Thoracic aorta (tissue), 2 donors: ENCODE results near the gene HHIPL1. TPM values are rescaled to one million over a fixed set of nuclear protein-coding genes. Genes with fewer than 3 reads are reported as not detected.

ENCODE experiments used
- ATAC-seq: fragments of 150-250 bp; one replicate; pipeline ENCODE4 v1.8.0; 2017; ENCODE audit warnings: low read depth; ENCODE audit not compliant: insufficient number of reproducible peaks, low FRiP score
- DNase-seq: peaks from one replicate; pipeline ENCODE4 v3.0.0-alpha.2; 2020; ENCODE audit warnings: low spot score
- H3K27ac ChIP-seq, 2 donors: fragments of 200-600 bp; sonication (generic); 1 replicate in 1 of 2; 2 replicates in 1 of 2; pipeline ENCODE4 v1.5.1; 2016; ENCODE audit warnings: mild to moderate bottlenecking in 2 of 2, moderate library complexity in 2 of 2
- H3K27me3 ChIP-seq: fragments of 200-600 bp; sonication (generic); replicated peaks from 2 replicates; pipeline ENCODE4 v1.6.0; 2016; ENCODE audit warnings: mild to moderate bottlenecking; ENCODE audit not compliant: insufficient read depth
- H3K36me3 ChIP-seq: fragments of 200-600 bp; sonication (generic); one replicate; pipeline ENCODE4 v1.5.1; 2016
- H3K4me1 ChIP-seq, 2 donors: fragments of 200-600 bp; sonication (generic); 1 replicate in 1 of 2; 2 replicates in 1 of 2; pipeline versions ENCODE4 v1.5.1 to v1.6.0; 2016; ENCODE audit warnings: low read depth in 2 of 2, mild to moderate bottlenecking in 1 of 2; ENCODE audit not compliant: control insufficient read depth in 1 of 2
- H3K4me3 ChIP-seq: fragments of 200-600 bp; sonication (generic); 2 replicates; pipeline ENCODE4 v1.5.1; 2016; ENCODE audit warnings: mild to moderate bottlenecking
- H3K9me3 ChIP-seq: fragments of 200-600 bp; sonication (generic); 2 replicates; pipeline ENCODE4 v1.5.1; 2016
- total RNA-seq, 2 donors: library from RNA; depleted of rRNA; stranded (reverse); fragments of >200 nt; gene quantifications; one replicate each; pipeline versions ENCODE4 v1.1.0 to v1.2.3, GENCODE V29; 2016
- TF ChIP-seq, protein P1 (sequence below): fragments of 200-600 bp; sonication (generic); IDR thresholded peaks from one replicate; pipeline ENCODE4 v1.5.1; 2019; ENCODE audit warnings: antibody characterized with exemption

HHIPL1 gene
- total RNA-seq, 2 donors from 2014 or later, result 2.1 to 10.0 TPM

DNA sequence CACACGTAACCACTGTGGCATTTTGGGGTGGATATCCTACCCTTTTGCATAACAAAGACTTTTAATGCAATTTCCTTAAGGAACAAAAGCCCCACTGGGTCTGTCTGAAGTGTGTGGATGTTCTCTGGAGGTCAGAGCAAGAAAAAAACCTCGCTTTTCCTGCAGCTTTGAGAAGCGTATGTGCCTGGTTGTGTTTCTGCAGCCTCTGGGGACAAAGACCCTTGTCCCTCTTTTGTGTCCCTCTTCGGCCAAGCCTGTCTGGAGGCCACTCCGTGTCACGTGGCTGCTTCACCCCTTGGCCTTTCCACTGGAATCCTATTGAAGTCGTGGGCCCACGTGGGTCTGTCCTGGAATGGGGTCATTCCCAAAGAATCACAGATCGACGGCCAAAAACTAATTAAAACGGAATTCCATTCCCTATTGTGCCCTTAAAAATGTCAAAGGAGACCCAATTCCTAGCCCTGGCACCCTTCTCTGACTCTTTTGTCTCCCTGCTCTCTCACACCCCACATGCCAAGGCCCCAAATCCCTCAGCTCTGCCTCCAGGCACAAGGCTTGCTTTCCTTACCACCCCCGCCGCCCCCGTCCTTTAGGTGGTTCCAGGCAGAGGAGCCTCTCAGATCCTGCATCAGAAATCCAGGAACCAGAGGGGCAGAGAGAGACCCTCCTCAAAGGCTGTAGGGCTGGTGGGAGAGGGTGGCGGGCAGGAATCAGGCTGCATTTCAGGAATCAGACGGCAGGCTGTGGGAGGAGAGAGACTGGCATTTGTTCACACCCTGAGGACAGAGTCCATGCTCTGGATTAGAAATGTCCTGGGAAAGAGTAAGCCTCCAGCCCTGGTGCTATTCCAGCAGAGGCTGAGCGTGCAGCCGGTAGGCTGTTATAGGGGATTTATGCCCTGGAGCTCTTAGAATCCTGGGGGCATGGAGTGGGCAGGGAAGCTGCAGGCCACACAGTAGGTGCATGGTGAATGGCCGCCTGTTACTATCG is 26.6 kb downstream of the HHIPL1 start:
- no peaks in the 10 kb centered on the region for H3K27me3 ChIP-seq
- TF ChIP-seq, protein P1, sequence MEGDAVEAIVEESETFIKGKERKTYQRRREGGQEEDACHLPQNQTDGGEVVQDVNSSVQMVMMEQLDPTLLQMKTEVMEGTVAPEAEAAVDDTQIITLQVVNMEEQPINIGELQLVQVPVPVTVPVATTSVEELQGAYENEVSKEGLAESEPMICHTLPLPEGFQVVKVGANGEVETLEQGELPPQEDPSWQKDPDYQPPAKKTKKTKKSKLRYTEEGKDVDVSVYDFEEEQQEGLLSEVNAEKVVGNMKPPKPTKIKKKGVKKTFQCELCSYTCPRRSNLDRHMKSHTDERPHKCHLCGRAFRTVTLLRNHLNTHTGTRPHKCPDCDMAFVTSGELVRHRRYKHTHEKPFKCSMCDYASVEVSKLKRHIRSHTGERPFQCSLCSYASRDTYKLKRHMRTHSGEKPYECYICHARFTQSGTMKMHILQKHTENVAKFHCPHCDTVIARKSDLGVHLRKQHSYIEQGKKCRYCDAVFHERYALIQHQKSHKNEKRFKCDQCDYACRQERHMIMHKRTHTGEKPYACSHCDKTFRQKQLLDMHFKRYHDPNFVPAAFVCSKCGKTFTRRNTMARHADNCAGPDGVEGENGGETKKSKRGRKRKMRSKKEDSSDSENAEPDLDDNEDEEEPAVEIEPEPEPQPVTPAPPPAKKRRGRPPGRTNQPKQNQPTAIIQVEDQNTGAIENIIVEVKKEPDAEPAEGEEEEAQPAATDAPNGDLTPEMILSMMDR, result no peak
- ATAC-seq, result no peak
- no peaks in the 10 kb centered on the region for H3K9me3 ChIP-seq
- no peaks in the 10 kb centered on the region for H3K4me1 ChIP-seq
- H3K27ac ChIP-seq, result no peak overlapping the region
- DNase-seq, result no peak
- no peak overlapping the region for H3K4me3 ChIP-seq
- H3K36me3 ChIP-seq, result no peaks in the 10 kb centered on the region

DNA sequence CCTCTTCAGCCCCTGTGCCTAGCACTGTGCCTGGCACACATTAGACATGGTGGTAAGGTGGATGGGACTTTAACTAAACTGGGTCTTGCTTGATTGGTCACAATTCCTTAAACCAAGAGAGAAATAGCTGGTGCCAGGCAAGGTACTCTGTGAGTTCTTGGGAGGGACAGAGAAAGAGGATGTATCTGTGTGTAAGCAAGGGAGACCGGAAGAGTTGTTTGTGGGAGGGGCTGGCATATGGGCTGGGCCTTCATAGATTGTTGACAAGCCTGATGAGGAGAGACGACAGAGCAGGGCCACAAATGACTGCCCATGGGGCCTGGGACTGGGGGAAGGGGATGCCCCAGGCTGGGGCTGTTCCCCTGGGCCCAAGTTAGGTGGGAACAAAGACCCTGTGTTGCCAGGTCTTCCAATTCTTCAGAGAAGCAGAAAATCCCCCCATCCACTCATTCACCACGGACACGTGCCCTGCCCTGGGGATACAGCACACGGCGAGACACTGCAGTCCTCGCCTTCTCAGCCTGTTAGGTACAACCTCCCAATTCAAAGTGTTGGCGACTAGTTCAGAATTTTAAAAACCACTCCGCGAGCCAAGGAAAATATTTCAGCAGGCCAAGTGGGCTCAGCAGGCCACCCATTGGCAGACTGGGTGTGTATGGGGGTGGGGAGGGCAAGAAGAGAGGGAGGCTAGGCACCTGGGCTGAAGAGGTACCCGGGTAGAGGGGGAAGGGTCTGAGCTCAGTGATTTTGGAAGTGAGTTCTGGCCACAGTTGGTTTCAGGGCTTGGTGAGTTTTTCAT is 27.8 kb downstream of the HHIPL1 start:
- ATAC-seq (no peak), DNase-seq (no peak)
- no peaks in the 10 kb centered on the region for H3K36me3 ChIP-seq
- no peaks in the 10 kb centered on the region for H3K4me1 ChIP-seq
- H3K27me3 ChIP-seq, result no peaks in the 10 kb centered on the region
- H3K27ac ChIP-seq, result no peak overlapping the region
- H3K4me3 ChIP-seq, result no peak overlapping the region
- TF ChIP-seq, protein P1, result no peak
- H3K9me3 ChIP-seq, result peaks cover 2% of the 10 kb centered on the region

DNA sequence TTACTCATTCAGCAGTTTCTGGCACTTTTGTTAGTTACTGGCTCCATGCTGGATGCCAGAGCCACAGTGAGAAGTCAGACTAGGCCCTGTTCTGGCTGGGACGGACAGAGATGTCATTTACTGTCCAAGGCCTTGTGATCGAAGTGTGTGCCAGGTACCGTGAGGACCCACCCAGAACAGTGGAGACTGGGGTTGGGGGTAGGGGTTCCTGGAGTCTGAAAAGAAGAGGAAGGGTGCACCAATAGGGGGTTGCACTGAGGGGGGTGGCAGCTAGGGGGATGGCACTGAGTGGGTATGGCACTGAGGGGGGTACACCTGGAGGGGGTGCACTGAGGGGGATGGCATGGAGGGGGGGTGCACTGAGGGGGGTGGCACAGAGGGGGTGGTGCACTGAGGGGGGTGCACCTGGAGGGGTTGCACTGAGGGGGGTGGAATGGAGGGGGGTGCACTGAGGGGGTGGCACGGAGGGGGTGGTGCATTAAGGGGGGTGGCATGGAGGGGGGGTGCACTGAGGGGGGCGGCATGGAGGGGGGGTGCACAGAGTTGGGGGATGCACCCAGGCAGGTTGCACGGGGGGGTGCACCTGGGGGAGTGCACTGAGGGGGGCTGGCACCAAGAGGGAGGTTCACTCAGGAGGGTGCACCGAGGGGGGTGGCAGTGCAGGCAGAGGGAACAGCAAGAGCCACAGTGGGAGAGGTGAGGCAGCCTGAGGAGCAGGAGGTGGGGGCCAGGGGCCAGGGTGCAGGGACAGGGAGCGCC is 28.6 kb downstream of the HHIPL1 start:
- H3K4me3 ChIP-seq, result no peak overlapping the region
- no peak for DNase-seq
- no peak overlapping the region for H3K27ac ChIP-seq
- TF ChIP-seq, protein P1, result no peak
- no peaks in the 10 kb centered on the region for H3K36me3 ChIP-seq
- ATAC-seq, result no peak
- no peaks in the 10 kb centered on the region for H3K4me1 ChIP-seq
- no peaks in the 10 kb centered on the region for H3K27me3 ChIP-seq
- peaks cover 7% of the 10 kb centered on the region for H3K9me3 ChIP-seq

DNA sequence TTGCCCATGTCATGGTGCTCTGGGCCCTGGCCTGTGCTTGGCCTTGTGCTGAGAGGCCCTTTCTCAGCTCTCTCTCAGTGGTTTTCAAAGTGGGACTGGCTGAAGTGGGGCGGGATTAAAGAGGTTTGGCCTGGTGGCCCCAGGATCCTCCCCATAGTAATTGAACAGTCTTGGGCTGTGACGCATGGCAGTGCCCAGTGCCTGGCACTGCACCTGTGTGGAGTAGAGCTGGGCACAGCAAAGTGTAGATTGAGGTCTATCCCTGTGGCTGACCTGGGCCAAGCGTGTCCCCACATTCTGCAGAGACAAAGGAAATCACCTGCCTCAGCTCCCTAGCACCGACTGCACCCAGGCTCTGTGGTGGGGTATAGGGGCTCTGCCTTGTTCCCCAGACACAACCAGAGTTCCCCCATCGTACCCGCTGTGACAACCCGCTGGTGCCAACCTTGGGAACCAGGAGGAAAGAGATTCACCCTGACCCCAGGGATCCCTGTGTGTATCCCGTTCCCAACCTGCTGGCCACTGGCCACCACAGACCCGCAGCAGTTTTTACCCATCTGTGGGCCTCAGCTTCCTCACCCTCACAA is 29.2 kb downstream of the HHIPL1 start:
- Histone ChIP-seq H3K4me1 (no peaks in the 10 kb centered on the region), H3K36me3 (no peaks in the 10 kb centered on the region), H3K27me3 (no peaks in the 10 kb centered on the region), H3K27ac (no peak overlapping the region), H3K4me3 (no peak overlapping the region), H3K9me3 (peaks cover 7% of the 10 kb centered on the region)
- ATAC-seq (no peak), DNase-seq (no peak)
- TF ChIP-seq, protein P1, result no peak
